NCI-H1694 (cell line): ENCODE results near the gene NUTM2D.
A peak's percentile ranks its signal among the peaks of the same experiment; 100 is the strongest.
"Not testable (repeated sequence)": the region's sequence is repeated elsewhere in the genome, so short reads cannot be mapped to it uniquely, and the experiment has no call there.

ENCODE experiments used
- DNase-seq: peaks from one replicate; lab custom pipeline; 2025; lab: John Stamatoyannopoulos, UW

NUTM2D gene, protein sequence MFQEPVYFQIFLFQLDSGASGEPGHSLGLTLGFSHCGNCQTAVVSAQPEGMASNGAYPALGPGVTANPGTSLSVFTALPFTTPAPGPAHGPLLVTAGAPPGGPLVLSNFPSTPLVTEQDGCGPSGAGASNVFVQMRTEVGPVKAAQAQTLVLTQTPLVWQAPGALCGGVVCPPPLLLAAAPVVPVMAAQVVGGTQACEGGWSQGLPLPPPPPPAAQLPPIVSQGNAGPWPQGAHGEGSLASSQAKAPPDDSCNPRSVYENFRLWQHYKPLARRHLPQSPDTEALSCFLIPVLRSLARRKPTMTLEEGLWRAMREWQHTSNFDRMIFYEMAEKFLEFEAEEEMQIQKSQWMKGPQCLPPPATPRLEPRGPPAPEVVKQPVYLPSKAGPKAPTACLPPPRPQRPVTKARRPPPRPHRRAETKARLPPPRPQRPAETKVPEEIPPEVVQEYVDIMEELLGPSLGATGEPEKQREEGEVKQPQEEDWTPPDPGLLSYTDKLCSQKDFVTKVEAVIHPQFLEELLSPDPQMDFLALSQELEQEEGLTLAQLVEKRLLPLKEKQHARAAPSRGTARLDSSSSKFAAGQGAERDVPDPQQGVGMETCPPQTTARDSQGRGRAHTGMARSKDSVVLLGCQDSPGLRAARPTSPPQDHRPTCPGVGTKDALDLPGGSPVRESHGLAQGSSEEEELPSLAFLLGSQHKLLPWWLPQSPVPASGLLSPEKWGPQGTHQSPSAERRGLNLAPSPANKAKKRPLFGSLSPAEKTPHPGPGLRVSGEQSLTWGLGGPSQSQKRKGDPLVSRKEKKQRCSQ

DNA sequence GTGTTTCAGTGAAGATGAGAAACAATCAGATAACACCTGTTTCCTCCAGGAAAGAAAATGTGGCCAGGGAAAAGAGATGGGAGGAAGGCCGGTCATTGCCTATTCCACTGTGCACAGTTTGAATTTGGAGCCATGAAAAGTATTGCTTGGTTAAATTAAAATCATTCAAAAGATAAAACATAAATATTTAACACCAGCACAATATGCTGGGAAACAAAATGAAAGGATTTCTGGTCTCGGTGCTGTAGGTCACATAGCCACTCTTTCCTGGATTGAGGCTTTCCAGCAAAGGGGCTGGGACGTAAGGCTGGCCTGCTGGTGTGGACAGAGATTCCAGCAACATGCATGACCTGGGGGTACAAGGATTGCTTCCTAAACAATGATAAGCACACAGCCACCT is at the start of gene NUTM2D:
Gene NUTM2D (plus strand): TSS at position 301 of the 400 bp plus-strand sequence. CDS start 522 bp downstream, outside the sequence.
- DNase-seq = not testable (repeated sequence)

DNA sequence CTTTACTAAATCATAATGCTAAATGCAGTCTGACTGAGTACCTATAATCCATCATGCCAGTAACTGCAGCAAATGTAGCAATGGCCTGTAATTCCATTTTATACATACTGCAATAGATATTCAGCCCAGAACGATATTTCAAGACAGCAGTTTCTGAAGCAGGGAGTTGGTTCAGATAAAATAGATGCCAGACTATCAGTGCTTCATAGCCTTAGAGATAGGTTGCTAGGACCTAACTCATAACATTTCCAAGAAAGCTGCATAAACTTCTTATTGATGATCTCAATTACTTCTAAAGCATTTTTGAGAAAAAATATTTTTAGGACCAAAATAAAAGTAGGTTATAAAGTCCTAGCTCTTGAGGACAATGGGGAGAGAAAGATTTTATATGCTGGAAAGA is 48.8 kb upstream of the NUTM2D start:
- not testable (repeated sequence) for DNase-seq

DNA sequence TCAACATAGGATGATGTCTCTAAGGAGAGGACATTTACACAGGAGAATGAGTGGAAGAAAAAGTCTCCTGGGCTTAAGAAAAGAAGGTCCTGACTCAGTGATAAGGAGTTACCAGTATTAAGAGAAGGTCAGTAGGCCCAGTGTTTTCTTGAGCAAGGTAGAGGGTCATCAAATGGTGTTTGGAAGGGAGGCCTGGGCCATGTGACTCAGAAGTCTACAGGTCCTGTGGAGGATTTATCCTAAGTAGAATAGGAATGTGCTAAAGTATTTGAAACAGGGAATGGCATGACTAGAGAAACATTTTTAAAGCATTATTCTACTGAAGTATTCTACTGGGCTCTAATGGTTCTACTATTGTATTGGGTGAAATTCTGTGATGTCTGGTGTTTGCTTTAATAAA is 47.9 kb upstream of the NUTM2D start:
- not testable (repeated sequence) for DNase-seq

DNA sequence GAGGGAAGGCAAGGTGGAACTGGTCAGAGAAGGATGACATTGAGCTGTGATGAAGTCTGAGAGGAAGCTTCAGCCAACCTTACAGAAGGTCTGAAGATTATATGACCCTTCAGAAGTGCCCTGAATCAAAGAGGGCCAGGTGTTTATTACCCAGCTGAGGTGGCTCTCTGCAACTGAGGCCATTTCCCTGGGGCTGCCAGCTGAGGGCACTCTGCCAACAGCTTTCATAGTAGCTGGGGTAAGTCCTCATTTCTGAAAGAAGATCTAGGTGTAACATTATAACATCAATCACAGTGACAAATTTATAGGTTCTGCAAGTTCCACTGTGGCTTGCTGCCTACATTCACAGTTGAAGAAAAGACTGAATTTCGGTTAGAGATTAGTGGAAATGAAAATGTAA is 46.0 kb upstream of the NUTM2D start:
- not testable (repeated sequence) for DNase-seq

DNA sequence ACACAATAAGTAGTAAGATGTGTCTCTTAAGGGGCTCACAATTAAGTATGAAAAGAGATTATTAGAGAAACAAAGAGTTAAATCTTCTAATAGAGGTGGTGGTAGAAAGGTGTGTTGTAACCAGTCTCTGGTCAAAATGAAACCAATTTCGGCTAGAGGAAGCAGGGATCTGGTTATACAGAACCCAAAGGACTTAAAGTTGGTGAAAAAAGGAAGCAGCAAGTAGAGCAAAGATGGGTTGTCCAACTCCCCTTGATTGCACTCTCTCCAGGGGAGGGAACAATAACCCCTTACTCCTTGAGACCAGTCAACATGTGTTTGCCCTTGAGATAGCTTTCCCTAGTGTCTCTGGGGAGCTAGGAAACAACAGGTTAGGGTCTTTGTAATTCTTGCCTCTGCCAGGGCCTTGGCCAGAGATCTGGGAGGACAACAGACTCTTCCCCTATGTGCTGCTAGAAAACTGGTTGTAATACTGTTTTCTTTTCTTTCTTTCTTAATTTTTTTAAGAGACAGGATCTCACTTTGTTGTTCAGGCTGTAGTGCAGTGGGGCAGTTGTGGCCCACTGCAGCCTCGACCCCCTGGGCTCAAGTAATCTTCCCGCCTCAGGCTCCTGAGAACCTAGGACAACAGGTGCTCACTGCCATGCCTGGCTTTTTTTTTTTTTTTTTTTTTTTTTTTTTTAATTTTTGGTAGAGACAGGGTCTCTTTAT is 43.7 kb upstream of the NUTM2D start:
- DNase-seq = not testable (repeated sequence)

DNA sequence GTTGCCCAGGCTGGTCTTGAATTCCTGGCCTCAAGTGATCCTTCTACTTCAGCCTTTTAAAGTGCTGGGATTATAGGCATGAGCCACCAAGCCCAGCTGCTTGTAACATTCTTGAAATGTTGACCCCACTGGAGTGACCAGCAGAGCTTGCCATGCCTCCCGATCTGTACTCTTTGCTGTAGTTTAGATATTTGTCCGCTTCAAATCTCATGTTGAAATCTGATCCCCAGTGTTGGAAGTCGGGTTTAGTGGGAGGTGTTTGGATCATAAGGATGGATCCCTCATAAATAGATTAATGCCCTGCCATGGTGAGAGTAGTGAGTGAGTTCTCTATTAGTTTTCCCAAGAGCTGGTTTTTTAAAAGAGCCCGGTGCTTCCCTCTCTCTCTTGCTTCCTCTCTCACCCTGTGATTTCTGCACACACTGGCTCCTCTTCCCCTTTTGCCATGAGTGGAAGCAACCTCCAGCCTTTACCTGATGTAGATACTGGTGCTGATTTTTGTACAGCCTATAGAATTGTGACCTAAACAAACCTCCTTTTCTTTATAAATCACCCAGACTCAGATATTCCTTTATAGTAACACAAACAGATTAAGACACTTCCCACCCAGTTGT is 43.1 kb upstream of the NUTM2D start:
- not testable (repeated sequence) for DNase-seq

DNA sequence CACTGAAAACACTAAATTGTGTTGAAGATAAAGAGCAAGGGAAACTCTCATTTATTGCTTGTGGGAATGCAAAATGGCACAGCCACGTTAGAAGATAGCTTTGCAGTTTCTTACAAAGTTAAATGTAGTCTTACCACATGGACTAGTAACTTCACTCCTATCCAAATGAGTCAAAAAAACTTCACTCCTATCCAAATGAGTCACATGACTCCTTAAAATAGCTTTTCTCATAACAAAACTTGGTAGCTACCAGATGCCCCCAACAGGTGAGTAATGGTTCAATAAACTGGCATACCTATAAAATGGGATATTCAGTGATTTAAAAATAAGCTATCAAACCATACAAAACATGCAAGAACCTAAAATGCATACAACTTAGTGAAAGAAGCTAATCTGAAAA is 36.0 kb upstream of the NUTM2D start:
- DNase-seq = not testable (repeated sequence)

DNA sequence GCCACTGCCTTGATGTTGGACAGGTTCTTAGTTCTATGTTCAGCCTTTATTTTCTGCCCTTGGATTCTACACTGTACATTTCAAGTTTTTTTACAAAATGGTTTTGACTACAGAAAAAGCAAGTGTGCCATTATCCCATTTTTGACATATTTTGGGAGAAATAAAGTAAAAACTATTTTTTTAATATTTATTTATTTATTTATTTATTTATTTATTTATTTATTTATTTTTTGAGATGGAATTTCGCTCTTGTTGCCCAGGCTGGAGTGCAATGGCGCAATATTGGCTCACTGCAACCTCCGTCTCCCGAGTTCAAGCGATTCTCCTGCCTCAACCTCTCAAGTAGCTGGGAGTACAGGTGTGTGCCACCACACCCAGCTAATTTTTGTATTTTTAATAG is 33.0 kb upstream of the NUTM2D start:
- DNase-seq = not testable (repeated sequence)

DNA sequence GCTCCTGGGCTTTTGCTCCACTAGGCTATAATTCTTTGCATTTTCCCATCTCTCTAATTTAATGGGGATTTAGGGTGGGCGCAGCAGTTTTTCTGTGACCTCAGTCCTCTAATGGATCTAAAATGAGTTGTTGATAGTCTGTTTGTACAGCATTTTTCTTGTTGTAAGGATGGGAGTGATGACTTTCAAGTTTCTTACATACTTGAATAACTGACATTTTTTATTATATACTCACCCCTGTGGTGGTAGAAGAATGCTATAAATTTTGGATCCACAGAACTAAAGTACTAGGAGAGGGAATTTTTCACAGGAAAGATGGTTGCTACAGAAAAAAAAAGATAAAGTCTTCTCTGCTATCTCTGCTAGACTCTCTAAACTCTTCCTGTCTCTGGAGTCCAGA is 29.6 kb upstream of the NUTM2D start:
- DNase-seq = not testable (repeated sequence)

DNA sequence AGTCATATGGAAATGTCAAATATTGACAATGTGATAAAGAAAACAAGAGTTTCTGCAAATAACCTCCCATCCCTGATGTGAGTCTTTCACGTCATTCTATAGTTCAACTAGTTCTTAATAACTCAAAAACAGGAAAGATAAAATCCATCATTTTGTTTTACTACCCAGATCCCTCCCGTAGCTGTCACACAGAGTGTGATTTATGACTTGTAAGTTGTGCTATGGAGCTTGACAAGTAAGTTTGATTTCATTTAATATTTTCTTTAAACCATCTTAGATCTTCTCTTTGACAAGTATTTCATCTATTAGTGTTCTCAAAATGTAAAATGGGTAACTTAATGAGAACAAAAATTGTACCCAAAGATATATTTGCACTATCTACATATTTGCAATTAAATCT is 28.4 kb upstream of the NUTM2D start:
- DNase-seq = not testable (repeated sequence)

DNA sequence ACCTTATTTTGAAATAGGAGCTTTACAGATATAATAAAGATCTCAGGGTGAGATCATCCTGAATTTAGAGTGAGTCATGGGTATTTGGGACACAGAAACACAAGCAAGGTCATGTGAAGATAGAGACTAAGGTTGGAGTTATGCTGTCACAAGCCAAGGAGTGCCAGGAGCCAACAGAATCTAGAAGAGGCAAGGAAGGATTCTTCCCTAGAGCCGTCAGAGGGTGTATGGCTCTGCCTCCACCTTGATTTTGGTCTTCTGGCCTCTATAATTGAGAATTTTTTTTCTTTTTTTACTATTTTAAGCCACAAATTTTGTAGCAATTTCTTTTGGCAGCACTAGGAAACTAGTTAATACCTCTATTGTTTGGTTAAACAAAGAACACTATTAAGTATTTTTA is 24.9 kb upstream of the NUTM2D start:
- DNase-seq = not testable (repeated sequence)

DNA sequence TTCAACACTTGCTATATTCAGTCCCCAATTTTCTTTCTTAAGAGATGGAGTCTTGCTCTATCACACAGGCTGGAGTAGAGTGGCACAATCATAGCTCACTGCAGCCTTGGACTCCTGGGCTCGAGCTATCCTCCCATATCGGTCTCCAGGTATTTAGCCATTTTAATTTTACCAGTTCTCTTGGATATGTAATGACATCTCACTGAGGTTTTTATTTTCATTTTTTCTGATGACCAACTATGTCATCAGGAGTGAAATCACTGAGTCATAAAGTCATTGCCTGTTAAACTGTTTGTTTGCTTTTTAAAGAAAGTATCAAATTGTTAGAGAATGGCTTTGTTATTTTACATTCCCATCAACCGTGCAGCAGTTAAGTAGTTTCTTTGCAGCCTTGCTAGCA is 17.1 kb upstream of the NUTM2D start:
- DNase-seq = not testable (repeated sequence)

DNA sequence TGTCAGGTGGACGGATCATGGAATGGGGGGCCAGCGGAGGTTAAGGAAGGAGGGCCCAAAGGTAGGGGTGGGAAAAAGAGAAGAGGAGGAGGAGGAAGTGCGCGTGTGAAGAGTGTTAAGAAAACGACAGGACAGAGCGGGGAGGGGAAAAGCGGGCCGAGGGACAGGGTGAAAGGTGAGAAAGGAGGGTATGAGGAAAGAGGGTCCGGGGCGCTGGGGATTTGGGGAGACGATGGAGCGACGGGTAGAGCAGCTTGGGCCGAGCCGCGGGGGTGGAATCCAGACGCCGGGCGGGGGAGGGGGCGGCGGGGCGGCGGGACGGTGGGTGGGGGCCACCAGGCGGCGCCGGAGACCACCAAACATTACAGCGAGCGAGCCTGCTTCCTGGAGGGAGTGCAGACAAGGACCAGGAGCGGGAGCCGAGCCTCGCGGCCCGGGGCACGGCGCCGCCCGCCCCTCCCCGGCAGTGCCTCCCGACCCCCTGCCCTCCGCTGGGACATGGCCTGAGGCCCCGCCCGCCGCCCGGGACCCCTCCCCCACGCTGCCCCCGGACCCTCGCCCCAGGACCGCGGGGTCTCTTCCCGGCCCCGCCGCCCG is 15.9 kb upstream of the NUTM2D start:
- DNase-seq = not testable (repeated sequence)

DNA sequence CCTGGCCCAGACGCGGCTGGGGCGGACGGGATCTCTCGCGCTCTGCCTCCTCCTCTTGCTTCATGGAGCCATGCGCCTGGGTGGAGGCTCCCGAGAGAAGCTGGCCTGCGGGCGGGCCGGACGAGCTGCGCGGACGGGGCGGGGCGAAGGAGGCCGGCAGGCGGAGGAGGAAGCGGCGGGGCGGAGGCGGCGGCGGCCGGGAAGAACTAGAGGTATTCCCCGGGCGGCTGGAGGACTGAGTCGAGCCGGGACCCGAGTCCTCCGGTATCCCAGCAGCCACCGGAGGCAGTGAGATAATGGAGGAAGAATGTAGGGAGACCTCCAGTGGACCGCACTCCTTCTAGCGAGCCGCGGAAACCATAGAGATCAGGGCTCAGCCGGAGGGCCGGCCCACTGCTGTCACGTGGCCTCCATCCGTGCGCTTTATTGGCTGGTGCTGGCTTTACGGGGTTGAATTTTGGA is 15.3 kb upstream of the NUTM2D start:
- DNase-seq = peak; percentile 68

DNA sequence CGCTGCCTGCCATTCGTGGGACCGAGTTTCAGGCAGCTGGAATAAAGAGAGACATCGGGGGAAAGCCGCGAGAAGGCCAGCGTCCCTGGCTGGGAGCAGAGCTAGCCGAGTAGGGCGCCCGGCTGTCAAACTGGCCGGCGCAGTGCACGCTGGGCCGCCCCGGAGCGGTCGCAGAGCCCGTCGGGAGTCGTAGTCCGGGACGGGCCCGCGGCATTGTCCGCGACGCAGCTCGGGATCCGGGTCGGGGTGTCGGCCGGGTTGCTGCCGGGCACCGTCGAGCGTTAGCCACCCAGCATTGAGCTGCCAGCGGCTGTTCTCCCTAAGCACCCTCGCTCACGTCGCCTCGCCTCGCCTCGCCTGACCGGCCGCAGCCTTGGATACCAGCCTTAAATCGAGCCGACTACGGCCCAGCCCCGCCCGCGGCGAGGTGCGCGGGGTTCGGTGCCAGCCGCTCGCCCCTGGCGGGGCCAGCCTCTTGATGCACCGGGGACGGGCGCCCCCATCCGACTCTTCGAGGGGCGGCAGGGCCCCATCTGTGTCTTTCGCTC is 14.8 kb upstream of the NUTM2D start:
- DNase-seq = peak; percentile 26

DNA sequence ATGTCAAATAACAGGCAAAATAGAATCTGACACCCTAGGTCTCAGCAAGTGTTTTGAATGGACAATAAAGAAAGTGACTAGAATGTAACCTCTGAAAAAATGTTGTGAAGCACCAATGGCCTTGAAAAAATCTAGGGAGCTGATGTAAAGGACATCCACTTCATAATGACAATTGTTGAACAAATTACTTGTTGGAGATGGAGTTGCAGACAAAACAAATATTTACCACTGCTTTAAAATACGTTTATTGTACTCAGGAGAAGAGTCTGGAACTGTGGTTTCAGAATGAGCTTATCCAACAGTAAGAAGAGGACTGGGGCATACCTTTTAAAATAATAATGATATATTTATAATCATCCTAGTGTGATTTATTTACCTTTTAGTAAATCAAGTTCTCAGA is 11.8 kb upstream of the NUTM2D start:
- not testable (repeated sequence) for DNase-seq

DNA sequence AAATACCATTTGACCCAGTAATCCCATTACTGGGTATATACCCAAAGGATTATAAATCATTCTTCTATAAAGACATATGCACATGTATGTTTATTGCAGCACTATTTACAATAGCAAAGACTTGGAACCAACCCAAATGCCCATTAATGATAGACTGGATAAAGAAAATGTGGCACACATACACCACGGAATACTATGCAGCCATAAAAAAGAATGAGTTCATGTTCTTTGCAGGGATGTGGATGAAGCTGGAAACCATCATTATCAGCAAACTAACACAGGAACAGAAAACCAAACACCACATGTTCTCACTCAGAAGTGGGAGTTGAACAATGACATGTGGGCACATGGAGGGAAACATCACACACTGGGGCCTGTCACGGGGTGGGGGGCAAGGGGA is 7.4 kb upstream of the NUTM2D start:
- DNase-seq = not testable (repeated sequence)

DNA sequence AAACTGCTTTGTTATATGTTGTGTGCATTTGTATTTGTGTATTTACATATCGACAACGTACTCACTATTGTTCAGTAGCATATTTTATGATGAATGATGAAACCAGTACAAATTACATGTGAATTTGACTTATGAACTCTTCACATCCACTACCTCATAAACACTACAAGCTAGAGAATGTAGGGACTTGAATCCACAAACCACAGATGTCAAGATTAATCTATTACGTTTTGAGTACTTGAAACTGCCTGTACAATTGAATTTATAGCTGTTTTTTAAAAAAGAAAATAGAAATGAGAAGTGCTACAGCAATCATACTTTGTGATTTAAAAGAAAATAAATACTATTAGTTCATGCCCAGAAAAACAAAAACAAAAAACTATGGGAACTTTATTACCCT is 4.7 kb upstream of the NUTM2D start:
- DNase-seq = not testable (repeated sequence)

DNA sequence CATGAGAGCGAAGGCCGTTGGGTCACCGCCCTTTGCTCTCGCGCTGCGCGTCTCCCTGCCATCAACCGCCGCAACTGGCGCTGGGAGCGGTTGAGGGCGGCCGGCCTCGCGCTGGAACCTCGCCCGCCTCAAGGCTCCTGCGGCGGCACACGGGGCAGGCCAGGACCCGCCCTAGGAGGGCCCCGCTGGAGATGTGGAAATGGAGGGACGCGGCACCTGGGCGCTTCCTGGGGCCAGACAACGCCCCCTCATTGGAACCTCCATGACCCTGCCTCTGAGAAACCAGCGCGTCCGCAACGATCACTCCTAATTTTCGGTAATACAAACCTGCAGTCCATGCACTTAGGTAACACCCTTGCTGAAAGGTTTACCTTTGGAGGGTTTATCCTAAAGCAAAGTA is 2.4 kb upstream of the NUTM2D start:
- not testable (repeated sequence) for DNase-seq

DNA sequence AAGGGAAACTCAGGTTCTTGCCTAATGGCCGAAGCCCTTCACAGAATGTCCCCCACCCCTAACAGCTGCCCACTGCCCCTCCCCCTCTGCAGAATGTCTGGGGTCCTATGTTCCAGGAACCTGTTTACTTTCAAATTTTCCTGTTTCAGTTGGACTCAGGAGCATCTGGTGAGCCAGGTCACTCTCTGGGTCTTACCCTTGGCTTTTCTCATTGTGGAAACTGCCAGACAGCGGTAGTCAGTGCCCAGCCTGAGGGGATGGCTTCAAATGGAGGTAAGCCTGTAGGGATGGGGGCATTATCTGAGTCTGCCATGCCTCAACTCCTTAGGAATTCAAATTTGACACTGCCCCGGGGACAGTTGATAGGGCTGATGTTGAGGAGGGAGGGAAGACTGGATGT is 615 bp downstream of the NUTM2D start:
- DNase-seq = not testable (repeated sequence)

DNA sequence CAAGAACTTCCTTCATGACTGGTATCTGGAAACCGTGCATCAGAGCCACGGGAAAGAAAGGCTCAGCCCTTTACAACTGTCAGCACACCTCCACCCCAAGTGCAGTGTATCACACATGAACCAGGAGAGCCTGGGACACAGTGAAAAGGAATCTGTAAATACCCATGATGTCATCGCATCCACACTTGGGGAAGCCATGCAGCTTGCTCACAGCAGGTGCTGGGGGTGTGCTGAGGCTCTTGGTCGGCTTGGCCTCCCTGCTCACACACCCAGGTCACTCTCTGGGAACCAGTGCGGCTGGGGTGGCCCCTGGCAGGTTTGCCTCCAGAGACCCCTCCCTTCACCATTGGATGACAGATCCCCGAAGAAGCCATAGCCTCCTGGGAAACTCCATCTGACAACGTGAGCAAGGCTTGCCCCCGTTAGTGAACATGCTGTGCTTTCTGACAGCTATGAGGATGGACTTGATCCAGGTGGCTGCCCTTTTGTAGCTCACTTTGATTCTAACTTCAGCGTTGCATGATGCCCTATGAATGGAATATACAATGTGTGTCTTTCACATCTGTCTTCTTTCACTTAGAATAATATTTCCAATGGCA is 12.1 kb downstream of the NUTM2D start:
- not testable (repeated sequence) for DNase-seq
